Activated CD8-positive, alpha-beta T cell treated with anti-CD3 and anti-CD28 coated beads for 36 hours (primary cell): ENCODE measurements around the gene COX7A1. TPM values are rescaled to one million over a fixed set of nuclear protein-coding genes. Genes with fewer than 3 reads are reported as not detected.

Experiments used
- ATAC-seq: fragments of 200-7000 bp; cut with Tn5 transposase; one replicate; pipeline ENCODE4 v1.10.0; 2021; ENCODE audit warnings: mild to moderate bottlenecking, moderate library complexity
- CTCF ChIA-PET: fragments of 350-600 bp; sonication (Branson Sonifier 250); formaldehyde crosslinking; loops from one replicate; lab custom pipeline; 2021; ENCODE audit warnings: antibody characterized with exemption; lab: Charles Lee
- POLR2A ChIA-PET: fragments of 350-600 bp; sonication (Branson Sonifier 250); formaldehyde crosslinking; loops from one replicate; lab custom pipeline; 2021; ENCODE audit warnings: antibody characterized with exemption; lab: Charles Lee
- DNase-seq: peaks from one replicate; pipeline ENCODE4 v3.0.0-alpha.2; 2020
- H3K27ac Mint-ChIP-seq: one replicate; pipeline ENCODE4 v1.8.0; 2021; ENCODE audit warnings: mild to moderate bottlenecking, mixed read lengths
- H3K27me3 Mint-ChIP-seq: one replicate; pipeline ENCODE4 v1.8.0; 2021; ENCODE audit warnings: mixed read lengths
- H3K36me3 Mint-ChIP-seq: one replicate; pipeline ENCODE4 v1.8.0; 2021; ENCODE audit warnings: low read depth, mixed read lengths
- H3K4me1 Mint-ChIP-seq: one replicate; pipeline ENCODE4 v1.8.0; 2021; ENCODE audit warnings: low read depth, mixed read lengths
- H3K4me3 Mint-ChIP-seq: one replicate; pipeline ENCODE4 v1.8.0; 2021; ENCODE audit warnings: mild to moderate bottlenecking, moderate library complexity, mixed read lengths
- H3K9me3 Mint-ChIP-seq: one replicate; pipeline ENCODE4 v1.8.0; 2021; ENCODE audit warnings: mixed read lengths
- CTCF ChIP-seq: fragments of 200-600 bp; IDR thresholded peaks from one replicate; pipeline ENCODE4 v1.8.0; 2022; ENCODE audit warnings: antibody characterized with exemption, mild to moderate bottlenecking
- intact Hi-C: fragments of 100-400 bp; cut with micrococcal nuclease; formaldehyde crosslinking; loops from one replicate; pipeline ENCODE4 v1.10.0; 2022
- total RNA-seq, 2 experiments: library from RNA; stranded (reverse); gene quantifications; one replicate each; pipeline ENCODE4 v1.2.3, GENCODE V29; 2021

Gene COX7A1
- total RNA-seq, 2 experiments from 2014 or later, result not detected

GRCh38 chr19:36142496-36142895 lies 9.8 kb downstream of the COX7A1 start:
- H3K27me3 Mint-ChIP-seq, result no peaks in the 10 kb centered on the region
- ChIA-PET POLR2A (interaction anchor here (1.0 kb wide), 1 partner anchor 24 kb away, joined by 3 read pairs; no protein-coding TSS in a partner anchor), CTCF (interaction anchor here (0.6 to 1.3 kb wide), 2 partner anchors 14 to 27 kb away, joined by 3 to 4 read pairs; no protein-coding TSS in a partner anchor)
- no peak for TF ChIP-seq CTCF
- no peaks in the 10 kb centered on the region for H3K9me3 Mint-ChIP-seq
- DNase-seq (no peak), ATAC-seq (no peak)
- peak overlapping the region; percentile 17 for H3K4me3 Mint-ChIP-seq
- peaks cover 17% of the 10 kb centered on the region for H3K4me1 Mint-ChIP-seq
- intact Hi-C loops, result no loop called here
- H3K27ac Mint-ChIP-seq, result no peak overlapping the region
- H3K36me3 Mint-ChIP-seq, result peaks cover 39% of the 10 kb centered on the region

- ChIA-PET CTCF (interaction anchor here (1.3 kb wide), 1 partner anchor 28 kb away, joined by 4 read pairs; no protein-coding TSS in a partner anchor), POLR2A (interaction anchor here (1.0 kb wide), 1 partner anchor 23 kb away, joined by 3 read pairs; no protein-coding TSS in a partner anchor)
- Mint-ChIP-seq H3K36me3 (peaks cover 37% of the 10 kb centered on the region), H3K4me1 (peaks cover 18% of the 10 kb centered on the region), H3K4me3 (peak overlapping the region; percentile 17), H3K27me3 (no peaks in the 10 kb centered on the region), H3K9me3 (no peaks in the 10 kb centered on the region), H3K27ac (peak overlapping the region; percentile 87)
- no peak for ATAC-seq
- DNase-seq, result no peak
- intact Hi-C loops, result no loop called here
- no peak for TF ChIP-seq CTCF
Observed at GRCh38 chr19:36142046-36142445, 10.2 kb downstream of the COX7A1 start.

GRCh38 chr19:36141039-36141927 lies 11.0 kb downstream of the COX7A1 start:
- intact Hi-C loops, result no loop called here
- CTCF ChIA-PET, result interaction anchor here (1.0 kb wide), 1 partner anchor 29 kb away, joined by 4 read pairs; no protein-coding TSS in a partner anchor
- peaks cover 24% of the 10 kb centered on the region for H3K4me1 Mint-ChIP-seq
- H3K27ac Mint-ChIP-seq, result peak overlapping the region; percentile 87
- no peak for TF ChIP-seq CTCF
- POLR2A ChIA-PET, result interaction anchor here (1.0 kb wide), 1 partner anchor 23 kb away, joined by 3 read pairs; no protein-coding TSS in a partner anchor
- H3K27me3 Mint-ChIP-seq, result no peaks in the 10 kb centered on the region
- H3K4me3 Mint-ChIP-seq, result peak overlapping the region; percentile 84
- DNase-seq, result peak; percentile 95
- H3K9me3 Mint-ChIP-seq, result no peaks in the 10 kb centered on the region
- peaks cover 31% of the 10 kb centered on the region for H3K36me3 Mint-ChIP-seq
- ATAC-seq, result peak; percentile 86

GRCh38 chr19:36140304-36141038 lies 11.8 kb downstream of the COX7A1 start:
- ChIA-PET CTCF (interaction anchor here (0.6 to 4.8 kb wide), 3 partner anchors 13 to 30 kb away, joined by 3 to 40 read pairs (median 4); no protein-coding TSS in a partner anchor), POLR2A (no interaction called here)
- intact Hi-C loops, result no loop called here
- H3K27ac Mint-ChIP-seq, result peak overlapping the region; percentile 87
- H3K4me1 Mint-ChIP-seq, result peaks cover 24% of the 10 kb centered on the region
- no peaks in the 10 kb centered on the region for H3K9me3 Mint-ChIP-seq
- DNase-seq (peak; percentile 74), ATAC-seq (peak; percentile 32)
- H3K36me3 Mint-ChIP-seq, result peaks cover 24% of the 10 kb centered on the region
- H3K4me3 Mint-ChIP-seq, result peak overlapping the region; percentile 84
- TF ChIP-seq CTCF, result no peak
- H3K27me3 Mint-ChIP-seq, result no peaks in the 10 kb centered on the region
